GM18517 (cell line): ENCODE measurements around the gene C19orf44.
"Not testable (repeated sequence)": the region's sequence is repeated elsewhere in the genome, so short reads cannot be mapped to it uniquely, and the experiment has no call there.

Source experiments
- ATAC-seq: cut with Tn5 transposase; IDR thresholded peaks from one replicate; pipeline ENCODE4 v1.9.1; 2021; ENCODE audit warnings: mild to moderate bottlenecking, moderate library complexity; ENCODE audit not compliant: unreplicated experiment

C19orf44 gene

GRCh38 chr19:16532440-16533234, 36.4 kb downstream of the C19orf44 start:
- ATAC-seq, result no peak

- ATAC-seq, result no peak
Observed at GRCh38 chr19:16535381-16535780, 39.2 kb downstream of the C19orf44 start.

- no peak for ATAC-seq
Observed at GRCh38 chr19:16536130-16536529, 39.9 kb downstream of the C19orf44 start.

GRCh38 chr19:16537111-16537510, 40.9 kb downstream of the C19orf44 start:
- ATAC-seq, result no peak

GRCh38 chr19:16540948-16541347, 44.8 kb downstream of the C19orf44 start:
- no peak for ATAC-seq

- peak; percentile 6 for ATAC-seq
Observed at GRCh38 chr19:16541526-16542044, 45.4 kb downstream of the C19orf44 start.

- ATAC-seq, result peak; percentile 59
Observed at GRCh38 chr19:16542045-16542909, 46.1 kb downstream of the C19orf44 start, which contains the start of gene CHERP. Gene CHERP, minus strand, starts transcription at chr19:16542437. Its CDS starts 59 bp downstream, at chr19:16542378.

- ATAC-seq, result no peak
Observed at GRCh38 chr19:16542910-16543472, 46.8 kb downstream of the C19orf44 start.

GRCh38 chr19:16543734-16544133, 47.5 kb downstream of the C19orf44 start:
- ATAC-seq, result not testable (repeated sequence)

GRCh38 chr19:16544473-16545231, 48.5 kb downstream of the C19orf44 start:
- no peak for ATAC-seq

GRCh38 chr19:16548956-16549355, 52.8 kb downstream of the C19orf44 start:
- ATAC-seq, result no peak

- ATAC-seq, result not testable (repeated sequence)
Observed at GRCh38 chr19:16551902-16552301, 55.7 kb downstream of the C19orf44 start.

GRCh38 chr19:16554776-16555175, 58.6 kb downstream of the C19orf44 start:
- no peak for ATAC-seq

- no peak for ATAC-seq
Observed at GRCh38 chr19:16559780-16560276, 63.6 kb downstream of the C19orf44 start.

- no peak for ATAC-seq
Observed at GRCh38 chr19:16561382-16561781, 65.2 kb downstream of the C19orf44 start.

GRCh38 chr19:16562608-16563025, 66.4 kb downstream of the C19orf44 start:
- no peak for ATAC-seq

GRCh38 chr19:16564842-16565241, 68.6 kb downstream of the C19orf44 start:
- no peak for ATAC-seq

- no peak for ATAC-seq
Observed at GRCh38 chr19:16566161-16566560, 70.0 kb downstream of the C19orf44 start.

GRCh38 chr19:16566702-16567101, 70.5 kb downstream of the C19orf44 start:
- ATAC-seq, result no peak

GRCh38 chr19:16569609-16570320, 73.6 kb downstream of the C19orf44 start:
- no peak for ATAC-seq
